ENCODE measurements around the gene HECW1.
"Not testable (repeated sequence)": the region's sequence is repeated elsewhere in the genome, so short reads cannot be mapped to it uniquely, and the experiment has no call there.

The HECW1 gene

GRCh38 chr7:43151076-43151475 lies 38.6 kb downstream of the HECW1 start:
- no peak for DNase-seq

DNA sequence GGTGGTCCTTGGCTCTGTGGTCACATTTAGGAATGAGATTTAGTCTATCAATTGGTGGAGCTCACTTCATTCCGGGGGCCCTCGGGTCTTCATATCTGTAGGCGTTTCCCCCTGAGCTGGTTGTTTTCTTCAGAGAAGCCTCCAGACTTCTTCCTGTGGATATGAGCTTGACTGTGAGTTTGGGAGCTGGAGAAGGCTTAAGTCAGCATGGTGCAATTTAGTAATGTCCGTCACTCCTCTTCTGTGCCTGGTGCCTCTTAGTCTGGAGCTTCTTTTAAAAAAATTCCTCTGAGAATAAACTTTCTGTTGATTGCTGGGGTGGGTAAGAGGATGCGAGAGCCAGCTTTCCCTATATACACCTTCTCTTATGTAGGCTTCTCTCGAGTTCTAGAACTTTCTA lies 40.2 kb downstream of the HECW1 start:
- DNase-seq: no peak

DNA sequence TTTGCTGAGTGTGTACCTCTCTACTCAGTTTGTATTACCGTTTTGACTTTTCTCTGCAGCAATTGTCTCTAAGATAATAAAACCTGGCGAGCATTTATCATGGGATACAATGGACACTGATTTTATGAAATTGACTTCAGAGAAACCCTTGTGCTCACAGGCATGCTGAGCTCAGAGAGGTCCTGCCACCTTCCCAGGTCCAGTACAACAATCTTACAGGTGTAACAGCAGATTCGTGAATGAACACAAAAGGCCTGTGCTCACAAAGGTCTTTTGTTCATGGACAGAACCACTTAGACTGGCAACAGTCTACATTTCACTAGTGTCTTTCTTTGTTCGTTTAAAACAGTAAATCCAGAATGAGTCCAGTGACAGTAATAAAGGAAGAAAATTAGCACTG lies 43.2 kb downstream of the HECW1 start:
- DNase-seq: no peak

GRCh38 chr7:43163885-43164284 lies 51.4 kb downstream of the HECW1 start:
- no peak for DNase-seq

- DNase-seq: no peak
Observed at GRCh38 chr7:43164757-43165156, 52.3 kb downstream of the HECW1 start.

- no peak for DNase-seq
Observed at GRCh38 chr7:43166686-43167085, 54.2 kb downstream of the HECW1 start.

- DNase-seq: no peak
Observed at GRCh38 chr7:43169076-43169475, 56.6 kb downstream of the HECW1 start.

DNA sequence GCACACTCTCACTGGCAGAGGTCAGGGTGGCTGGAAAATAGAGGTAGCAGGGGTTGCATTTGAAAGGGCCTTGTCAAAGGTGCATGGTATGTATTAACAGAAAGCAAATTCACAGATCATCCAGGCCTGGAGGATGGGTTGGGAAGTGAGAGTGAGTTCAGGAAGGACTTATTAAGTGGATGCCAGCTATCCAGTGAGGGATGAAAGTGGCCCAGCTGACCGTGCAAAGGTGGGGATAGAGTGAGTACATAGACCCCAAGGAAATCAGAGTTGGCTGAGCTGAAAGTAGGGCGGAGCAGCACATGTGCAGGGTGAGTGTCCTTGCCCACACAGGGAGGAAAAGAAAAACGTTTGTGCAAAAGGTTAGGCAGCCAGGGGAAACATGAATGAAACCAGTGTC lies 58.1 kb downstream of the HECW1 start:
- no peak for DNase-seq

DNA sequence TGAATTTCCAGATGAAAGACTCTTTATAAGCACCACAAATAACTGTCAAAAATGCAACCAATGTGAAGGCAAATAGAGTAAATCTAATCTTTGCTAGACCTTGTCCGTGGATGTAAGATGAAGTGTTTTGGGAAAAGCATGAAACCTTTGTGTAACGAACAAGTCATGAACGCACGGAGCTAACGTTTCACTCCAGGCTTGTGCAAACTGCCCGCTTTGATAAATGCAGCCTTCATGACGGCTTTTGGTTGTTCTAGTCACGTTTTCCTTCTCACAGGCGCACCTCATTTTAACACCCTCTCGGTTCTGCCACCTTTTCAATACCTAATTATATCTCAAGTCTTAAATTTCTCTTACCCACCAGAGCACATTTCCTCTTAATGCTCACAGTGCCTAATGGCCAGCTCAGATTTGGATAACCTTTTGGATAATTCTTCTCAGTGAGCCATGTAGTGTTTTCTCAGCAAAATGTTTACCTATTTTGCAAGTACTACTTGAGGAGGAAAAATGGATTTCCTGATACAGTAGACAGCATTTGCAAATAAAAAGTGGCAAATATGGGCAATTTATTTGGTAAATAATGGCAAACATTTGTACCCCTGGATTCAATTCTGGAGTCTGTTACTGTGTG lies 63.2 kb downstream of the HECW1 start:
- no peak for DNase-seq

DNA sequence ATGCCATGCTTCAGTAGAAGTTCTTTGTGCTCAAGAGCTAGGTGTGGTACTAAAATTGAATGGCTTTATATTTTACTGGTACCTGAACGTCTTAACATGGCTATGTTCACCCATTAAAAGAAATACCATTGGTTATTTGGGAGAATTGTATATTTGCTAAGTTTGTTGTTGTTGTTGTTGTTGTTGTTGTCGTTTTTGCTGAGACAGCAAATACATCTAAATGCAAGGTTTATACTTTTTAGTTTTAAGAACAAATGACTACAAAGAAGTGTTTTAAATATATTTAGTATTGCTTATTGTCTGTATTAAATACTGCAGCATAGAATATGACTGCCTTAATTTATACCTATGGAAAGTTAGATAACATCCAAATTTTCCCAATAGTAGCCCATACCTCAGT lies 66.9 kb downstream of the HECW1 start:
- no peak for DNase-seq

DNA sequence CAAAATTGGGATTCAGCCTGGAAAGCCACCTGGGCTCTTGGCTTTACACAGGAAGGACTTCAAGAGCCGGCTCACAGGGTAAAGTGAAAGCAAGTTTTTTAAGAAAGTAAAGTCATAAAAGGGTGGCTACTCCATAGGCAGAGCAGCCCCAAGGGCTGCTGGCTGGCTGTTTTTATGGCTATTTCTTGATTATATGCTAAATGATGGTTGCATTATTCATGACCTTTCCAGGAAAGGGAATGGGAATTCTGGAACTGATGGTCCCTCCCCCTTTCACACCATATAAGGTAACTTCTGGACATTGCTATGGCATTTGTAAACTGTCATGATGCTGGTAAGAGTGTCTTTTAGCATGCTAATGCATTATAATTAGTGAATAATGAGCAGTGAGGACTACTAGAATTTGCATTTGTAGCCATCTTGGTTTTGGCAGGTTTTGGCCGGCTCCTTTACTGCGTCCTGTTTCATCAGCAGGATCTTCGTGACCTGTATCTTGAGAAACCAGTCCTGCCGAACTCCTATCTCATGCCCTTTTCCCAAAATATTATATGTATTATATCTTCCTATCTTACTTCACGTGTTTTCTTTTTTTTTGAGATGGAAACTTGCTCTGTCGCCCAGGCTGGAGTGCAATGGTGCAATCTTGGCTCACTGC lies 80.5 kb downstream of the HECW1 start:
- DNase-seq: no peak

GRCh38 chr7:43193893-43194292 lies 81.4 kb downstream of the HECW1 start:
- no peak for DNase-seq

DNA sequence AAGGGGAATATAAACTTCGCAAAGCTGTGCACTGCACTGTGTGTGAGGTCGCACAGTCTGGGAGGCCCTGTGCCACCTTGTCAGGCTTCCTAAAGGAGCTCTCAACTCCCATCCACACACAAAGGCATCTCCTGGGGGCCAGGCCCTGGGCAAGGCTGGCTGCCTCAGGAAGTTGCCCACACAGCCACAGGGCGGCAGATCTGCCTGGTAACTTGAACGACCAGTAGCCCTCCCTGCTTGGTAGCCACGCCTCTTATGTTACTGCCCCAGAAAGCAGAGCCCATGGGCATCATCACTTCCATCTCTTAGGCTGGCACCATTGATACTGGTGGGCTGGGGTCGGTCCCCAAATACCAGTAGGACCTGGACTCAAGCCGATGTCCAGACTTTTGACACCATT lies 82.8 kb downstream of the HECW1 start:
- DNase-seq: no peak

DNA sequence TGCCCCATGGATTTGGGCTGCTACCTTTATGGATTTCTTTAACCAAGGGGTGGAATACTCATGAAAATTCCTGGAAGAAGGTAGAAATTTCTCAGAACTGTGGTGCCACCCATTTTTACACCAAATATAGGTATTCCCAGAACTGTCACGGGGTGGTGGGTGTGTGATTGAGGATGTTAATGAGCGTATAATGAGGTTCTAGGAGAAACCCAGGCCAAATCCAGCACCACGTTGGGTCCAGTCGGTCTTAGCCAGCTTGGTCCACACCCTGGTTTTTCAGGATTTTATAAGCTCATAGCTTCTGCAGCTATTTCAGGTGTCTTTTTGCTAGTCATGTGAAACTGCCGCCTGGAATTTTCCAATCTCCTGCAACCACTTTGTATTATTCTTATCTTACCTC lies 83.3 kb downstream of the HECW1 start:
- DNase-seq: no peak

- no peak for DNase-seq
Observed at GRCh38 chr7:43196379-43196778, 83.9 kb downstream of the HECW1 start.

GRCh38 chr7:43198016-43198415 lies 85.6 kb downstream of the HECW1 start:
- no peak for DNase-seq

GRCh38 chr7:43198599-43199090 lies 86.2 kb downstream of the HECW1 start:
- no peak for DNase-seq

DNA sequence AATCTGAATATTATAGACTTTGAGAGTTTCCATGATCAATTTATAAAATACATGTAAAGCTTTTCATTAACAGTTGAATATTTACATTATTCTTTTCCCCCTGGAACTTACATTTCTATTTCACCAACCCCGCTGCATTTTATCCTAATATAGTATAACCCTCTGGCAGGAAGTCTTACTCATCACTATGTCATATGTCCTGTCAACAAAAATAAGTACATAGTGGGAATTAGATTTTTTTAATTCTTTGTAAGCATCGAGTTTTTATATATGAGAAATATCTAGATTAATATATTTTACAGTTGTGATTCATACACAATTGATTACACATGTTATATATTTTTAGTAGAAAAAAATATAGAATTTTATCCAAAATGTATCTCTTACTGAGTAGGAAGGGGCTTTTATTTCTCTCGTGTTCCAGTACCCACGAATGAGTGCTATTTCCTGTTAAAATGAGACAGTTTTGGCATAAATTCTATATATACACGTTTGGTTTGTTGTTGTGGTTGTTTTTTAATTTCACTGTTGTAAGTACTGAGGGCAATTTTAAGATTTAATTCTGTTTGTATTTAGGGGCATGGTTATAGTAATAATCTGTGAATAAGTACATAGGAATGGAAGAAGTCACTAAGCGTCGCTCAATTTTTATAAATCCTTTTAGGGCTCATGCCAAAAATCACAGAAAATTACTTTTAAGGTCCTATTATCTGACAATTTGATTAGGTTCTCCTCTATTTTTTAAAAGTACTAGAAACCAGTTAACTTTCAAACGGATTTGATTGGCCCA lies 87.1 kb downstream of the HECW1 start:
- no peak for DNase-seq

DNA sequence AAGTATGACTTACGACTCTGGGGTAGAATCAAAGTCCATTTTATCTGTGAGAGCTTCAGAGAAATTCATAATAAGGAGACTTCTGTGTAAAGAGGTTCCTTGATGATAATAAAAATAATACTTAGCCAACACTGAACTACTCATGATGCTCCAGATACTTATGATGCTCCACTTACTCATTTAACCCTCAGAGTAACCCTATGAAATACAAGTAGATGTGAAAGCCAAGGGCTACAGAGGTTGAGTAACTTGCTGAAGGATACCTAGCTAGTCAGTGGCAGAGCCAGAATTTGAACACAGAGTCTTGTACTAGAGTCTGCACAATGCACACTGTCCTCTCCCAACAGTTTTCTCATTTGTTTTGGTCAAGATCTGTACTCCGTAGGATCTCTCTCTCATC lies 89.5 kb downstream of the HECW1 start:
- no peak for DNase-seq

DNA sequence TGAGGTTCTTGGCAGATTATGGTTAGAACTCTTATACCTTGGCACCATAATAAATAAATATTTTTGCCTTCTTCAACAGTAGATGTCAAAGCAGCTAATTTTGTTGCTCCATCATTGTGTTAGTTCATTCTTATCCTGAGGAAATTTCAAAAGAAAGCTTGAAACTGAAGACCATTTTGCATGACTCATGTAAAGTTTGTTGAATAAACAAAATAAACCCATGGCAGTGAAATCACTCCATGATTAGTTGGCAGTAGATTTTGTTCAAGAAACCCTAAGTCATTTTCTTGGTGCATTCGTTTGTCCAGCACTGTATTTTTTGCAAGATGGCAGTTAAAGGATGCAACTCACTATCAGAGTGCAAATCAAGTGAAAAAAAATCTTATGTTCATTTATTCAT lies 91.6 kb downstream of the HECW1 start:
- DNase-seq: no peak

GRCh38 chr7:43205171-43205795 lies 92.8 kb downstream of the HECW1 start:
- no peak for DNase-seq

- DNase-seq: no peak
Observed at GRCh38 chr7:43208242-43208641, 95.8 kb downstream of the HECW1 start.

DNA sequence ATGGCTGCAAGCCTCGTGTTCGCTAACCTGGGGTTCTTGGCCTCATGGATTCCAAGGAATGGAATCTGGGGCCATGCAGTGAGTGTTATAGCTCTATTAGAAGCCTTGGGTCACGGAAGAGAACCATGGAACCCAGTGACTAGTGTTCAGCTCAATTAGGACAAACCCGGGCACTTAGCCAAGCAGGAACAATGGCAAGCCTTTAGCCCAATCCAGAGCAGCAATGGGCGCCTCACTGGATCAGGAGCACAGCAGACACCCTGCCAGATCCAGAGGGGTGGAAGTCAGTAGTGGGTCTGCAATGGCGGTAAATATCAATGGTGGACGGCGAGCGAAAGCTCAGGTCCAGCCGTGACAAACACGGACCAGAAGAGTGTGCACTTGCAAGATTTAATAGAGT lies 98.1 kb downstream of the HECW1 start:
- not testable (repeated sequence) for DNase-seq

DNA sequence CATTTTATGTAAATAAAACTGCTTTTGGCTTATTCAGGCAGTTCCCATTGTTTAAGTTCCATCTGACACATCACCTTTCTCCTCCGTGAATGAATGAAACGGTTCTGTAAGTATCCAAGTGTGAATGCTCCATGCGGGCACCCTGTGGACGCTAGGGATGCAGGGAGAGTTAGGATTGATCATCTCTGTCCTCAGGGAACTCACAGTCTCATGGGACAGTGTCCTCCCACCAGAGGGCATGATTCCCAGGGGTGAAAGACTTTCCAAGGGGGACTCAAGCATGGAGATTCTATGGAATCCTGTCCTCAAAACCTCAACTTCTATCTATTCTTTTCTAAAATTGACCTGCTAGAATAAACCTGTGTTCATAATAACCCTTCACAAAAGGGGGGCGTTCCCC lies 98.8 kb downstream of the HECW1 start:
- no peak for DNase-seq

All from CD4-positive, alpha-beta T cell treated with Interleukin-21 for 1 hour (primary cell).